WI38 (cell line): ENCODE results near the gene ZBTB7C.
"Not testable (repeated sequence)": the region's sequence is repeated elsewhere in the genome, so short reads cannot be mapped to it uniquely, and the experiment has no call there.

ENCODE experiments used
- H3K4me3 ChIP-seq: 2 replicates; pipeline ENCODE4 v1.5.1; 2011; ENCODE audit warnings: low read depth, mild to moderate bottlenecking, control low read depth, low read length
- TF ChIP-seq, protein P1 (sequence below): IDR thresholded peaks from 2 replicates; pipeline ENCODE4 v1.5.1; 2012; ENCODE audit warnings: low read depth, mild to moderate bottlenecking, control low read depth, low read length

The ZBTB7C gene

GRCh38 chr18:48450685-48451084, 41.5 kb upstream of the ZBTB7C start:
- TF ChIP-seq, protein P1, sequence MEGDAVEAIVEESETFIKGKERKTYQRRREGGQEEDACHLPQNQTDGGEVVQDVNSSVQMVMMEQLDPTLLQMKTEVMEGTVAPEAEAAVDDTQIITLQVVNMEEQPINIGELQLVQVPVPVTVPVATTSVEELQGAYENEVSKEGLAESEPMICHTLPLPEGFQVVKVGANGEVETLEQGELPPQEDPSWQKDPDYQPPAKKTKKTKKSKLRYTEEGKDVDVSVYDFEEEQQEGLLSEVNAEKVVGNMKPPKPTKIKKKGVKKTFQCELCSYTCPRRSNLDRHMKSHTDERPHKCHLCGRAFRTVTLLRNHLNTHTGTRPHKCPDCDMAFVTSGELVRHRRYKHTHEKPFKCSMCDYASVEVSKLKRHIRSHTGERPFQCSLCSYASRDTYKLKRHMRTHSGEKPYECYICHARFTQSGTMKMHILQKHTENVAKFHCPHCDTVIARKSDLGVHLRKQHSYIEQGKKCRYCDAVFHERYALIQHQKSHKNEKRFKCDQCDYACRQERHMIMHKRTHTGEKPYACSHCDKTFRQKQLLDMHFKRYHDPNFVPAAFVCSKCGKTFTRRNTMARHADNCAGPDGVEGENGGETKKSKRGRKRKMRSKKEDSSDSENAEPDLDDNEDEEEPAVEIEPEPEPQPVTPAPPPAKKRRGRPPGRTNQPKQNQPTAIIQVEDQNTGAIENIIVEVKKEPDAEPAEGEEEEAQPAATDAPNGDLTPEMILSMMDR = no peak
- no peak overlapping the region for H3K4me3 ChIP-seq

DNA sequence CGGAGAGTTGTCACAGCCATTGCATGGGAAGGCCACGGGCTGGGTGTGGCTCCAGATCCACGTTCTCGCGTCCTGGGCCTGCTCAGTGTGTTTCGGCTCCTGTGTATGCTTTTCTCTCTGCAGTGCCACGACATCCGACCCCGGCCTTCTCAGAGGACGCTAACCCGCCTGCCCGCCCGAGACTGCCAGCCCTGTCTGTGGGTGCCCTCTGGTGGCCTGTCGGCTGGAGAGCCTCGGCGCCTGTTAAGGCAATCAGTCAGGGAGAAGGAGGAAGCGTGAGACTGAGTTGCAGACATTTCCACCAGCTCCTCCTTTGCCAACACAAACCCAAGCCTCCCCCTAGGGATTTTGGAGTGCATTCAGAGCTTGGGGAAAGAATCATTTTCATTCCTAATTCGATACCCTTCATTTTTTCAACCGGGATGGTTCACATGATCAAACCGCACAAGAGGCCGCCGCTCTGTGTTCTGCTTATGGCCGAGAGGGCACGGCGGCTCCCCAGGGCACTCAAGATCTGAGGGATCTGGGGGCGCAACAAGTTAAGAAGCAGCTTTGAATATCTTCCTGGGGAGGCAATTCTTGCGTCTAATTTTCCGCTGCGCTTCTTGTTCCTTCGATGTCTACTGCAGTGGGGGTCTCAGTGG, 37.5 kb upstream of the ZBTB7C start:
- H3K4me3 ChIP-seq = no peak overlapping the region
- TF ChIP-seq, protein P1 = peak; percentile 77

- TF ChIP-seq, protein P1 = peak; percentile 96
- no peak overlapping the region for H3K4me3 ChIP-seq
Measured at GRCh38 chr18:48445540-48445939, 36.4 kb upstream of the ZBTB7C start.

DNA sequence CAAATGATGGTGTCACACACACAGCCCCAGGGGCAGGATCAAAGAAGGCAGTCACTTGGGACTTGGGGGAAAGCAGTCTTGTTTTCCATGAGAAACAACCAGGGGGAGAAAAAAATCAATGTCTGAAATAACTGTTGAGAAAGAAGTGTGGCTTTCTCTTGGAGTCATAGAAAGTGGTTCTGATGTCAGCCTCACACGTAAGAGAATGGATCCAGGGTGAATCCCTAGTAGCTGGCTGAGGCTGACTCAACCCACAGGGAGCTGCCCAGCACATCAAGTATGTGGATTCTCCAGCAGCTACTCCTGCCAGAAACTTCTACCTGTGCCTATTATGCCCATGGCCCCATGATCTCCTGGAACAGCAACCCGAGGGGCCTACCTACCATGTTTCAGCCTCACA, 33.6 kb upstream of the ZBTB7C start:
- TF ChIP-seq, protein P1 = no peak
- H3K4me3 ChIP-seq = no peak overlapping the region

- no peak overlapping the region for H3K4me3 ChIP-seq
- TF ChIP-seq, protein P1 = no peak
Measured at GRCh38 chr18:48441405-48441881, 32.3 kb upstream of the ZBTB7C start.

- TF ChIP-seq, protein P1 = no peak
- no peak overlapping the region for H3K4me3 ChIP-seq
Measured at GRCh38 chr18:48440924-48441323, 31.7 kb upstream of the ZBTB7C start.

- TF ChIP-seq, protein P1 = no peak
- no peak overlapping the region for H3K4me3 ChIP-seq
Measured at GRCh38 chr18:48436907-48437306, 27.7 kb upstream of the ZBTB7C start.

- H3K4me3 ChIP-seq = not testable (repeated sequence)
Measured at GRCh38 chr18:48434382-48434781, 25.2 kb upstream of the ZBTB7C start.
